Uterus (tissue), 2 donors: ENCODE results near the gene OR5V1.

Experiments used
- POLR2A ChIP-seq, 2 donors: fragments of 450-650 bp; IDR thresholded peaks; one replicate each; pipeline ENCODE4 v1.6.1; 2016; ENCODE audit warnings: antibody characterized with exemption in 2 of 2, mild to moderate bottlenecking in 1 of 2, moderate library complexity in 1 of 2
- TF ChIP-seq, protein P1 (sequence below), 4 experiments: fragments of 200-600 bp in 2 of 4; fragments of 450-650 bp in 2 of 4; sonication (generic) in 2 of 4; IDR thresholded peaks; one replicate each; pipeline ENCODE4 v1.5.1; 2016 to 2019; ENCODE audit warnings: antibody characterized with exemption in 4 of 4, mild to moderate bottlenecking in 2 of 4, moderate library complexity in 1 of 4

DNA sequence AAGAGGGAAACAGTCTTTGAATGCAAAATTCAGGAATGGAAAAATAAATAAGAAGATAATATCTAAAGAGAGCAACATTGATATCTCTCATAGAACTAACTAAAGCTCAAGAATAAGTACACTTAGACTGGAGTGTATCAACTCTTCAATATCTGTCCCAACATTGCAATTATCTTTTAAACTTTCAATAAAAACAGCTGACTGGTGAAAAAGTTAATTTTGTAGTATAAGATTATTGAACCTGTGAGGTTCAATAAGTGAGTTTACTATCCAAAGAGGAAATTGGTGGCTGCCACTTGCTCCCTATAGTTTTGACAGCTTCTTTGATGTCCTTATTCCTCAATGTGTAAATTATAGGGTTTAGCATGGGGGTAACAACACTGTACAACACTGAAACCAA, 13.7 kb downstream of the OR5V1 start:
- TF ChIP-seq, protein P1, sequence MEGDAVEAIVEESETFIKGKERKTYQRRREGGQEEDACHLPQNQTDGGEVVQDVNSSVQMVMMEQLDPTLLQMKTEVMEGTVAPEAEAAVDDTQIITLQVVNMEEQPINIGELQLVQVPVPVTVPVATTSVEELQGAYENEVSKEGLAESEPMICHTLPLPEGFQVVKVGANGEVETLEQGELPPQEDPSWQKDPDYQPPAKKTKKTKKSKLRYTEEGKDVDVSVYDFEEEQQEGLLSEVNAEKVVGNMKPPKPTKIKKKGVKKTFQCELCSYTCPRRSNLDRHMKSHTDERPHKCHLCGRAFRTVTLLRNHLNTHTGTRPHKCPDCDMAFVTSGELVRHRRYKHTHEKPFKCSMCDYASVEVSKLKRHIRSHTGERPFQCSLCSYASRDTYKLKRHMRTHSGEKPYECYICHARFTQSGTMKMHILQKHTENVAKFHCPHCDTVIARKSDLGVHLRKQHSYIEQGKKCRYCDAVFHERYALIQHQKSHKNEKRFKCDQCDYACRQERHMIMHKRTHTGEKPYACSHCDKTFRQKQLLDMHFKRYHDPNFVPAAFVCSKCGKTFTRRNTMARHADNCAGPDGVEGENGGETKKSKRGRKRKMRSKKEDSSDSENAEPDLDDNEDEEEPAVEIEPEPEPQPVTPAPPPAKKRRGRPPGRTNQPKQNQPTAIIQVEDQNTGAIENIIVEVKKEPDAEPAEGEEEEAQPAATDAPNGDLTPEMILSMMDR (IDR thresholded peaks at IDR 0.05): no peak
- TF ChIP-seq POLR2A (IDR thresholded peaks at IDR 0.05): no peak
